Renal pelvis (tissue), 12 donors: ENCODE measurements around the gene CRNKL1. TPM values are rescaled to one million over a fixed set of nuclear protein-coding genes. Genes with fewer than 3 reads are reported as not detected.
A peak's percentile ranks its signal among the peaks of the same experiment; 100 is the strongest.

Source experiments
- DNase-seq: peaks from one replicate; pipeline ENCODE4 v3.0.0-alpha.2; 2013
- long read RNA-seq, 16 experiments: transcript quantifications; one replicate each; lab custom pipeline, GENCODE V29; 2026
- polyA plus RNA-seq, 3 donors: library from polyadenylated mRNA; unstranded; fragments of 120-200 nt; gene quantifications; one replicate each; pipeline ENCODE4 v1.2.1, GENCODE V29; 2013; ENCODE audit not compliant: insufficient read length in 3 of 3

CRNKL1 gene
- 10 to 100 TPM; 36.3 to 42.5 (median 41.4) TPM for polyA plus RNA-seq
- long read RNA-seq, donor 1, full-length matches to known transcripts: 7 of 30 reads
- long read RNA-seq, donor 1, partial matches to known transcripts: 23 of 30 reads
- long read RNA-seq, donor 1, other reads (novel, unspliced or antisense): 0 of 30 reads
- long read RNA-seq, donor 2, full-length matches to known transcripts: 4 of 32 reads
- long read RNA-seq, donor 2, partial matches to known transcripts: 28 of 32 reads
- long read RNA-seq, donor 2, other reads (novel, unspliced or antisense): 0 of 32 reads
- long read RNA-seq, donor 3, full-length matches to known transcripts: 6 of 6 reads
- long read RNA-seq, donor 3, partial matches to known transcripts: 0 of 6 reads
- long read RNA-seq, donor 3, other reads (novel, unspliced or antisense): 0 of 6 reads
- long read RNA-seq, donor 4, full-length matches to known transcripts: 9 of 14 reads
- long read RNA-seq, donor 4, partial matches to known transcripts: 5 of 14 reads
- long read RNA-seq, donor 4, other reads (novel, unspliced or antisense): 0 of 14 reads
- long read RNA-seq, donor 5, full-length matches to known transcripts: 5 of 5 reads
- long read RNA-seq, donor 5, partial matches to known transcripts: 0 of 5 reads
- long read RNA-seq, donor 5, other reads (novel, unspliced or antisense): 0 of 5 reads
- long read RNA-seq, donor 6, full-length matches to known transcripts: 6 of 6 reads
- long read RNA-seq, donor 6, partial matches to known transcripts: 0 of 6 reads
- long read RNA-seq, donor 6, other reads (novel, unspliced or antisense): 0 of 6 reads
- long read RNA-seq, donor 7, full-length matches to known transcripts: 12 of 40 reads
- long read RNA-seq, donor 7, partial matches to known transcripts: 28 of 40 reads
- long read RNA-seq, donor 7, other reads (novel, unspliced or antisense): 0 of 40 reads
- long read RNA-seq, donor 8, full-length matches to known transcripts: 6 of 6 reads
- long read RNA-seq, donor 8, partial matches to known transcripts: 0 of 6 reads
- long read RNA-seq, donor 8, other reads (novel, unspliced or antisense): 0 of 6 reads
- long read RNA-seq, donor 9, full-length matches to known transcripts: 7 of 7 reads
- long read RNA-seq, donor 9, partial matches to known transcripts: 0 of 7 reads
- long read RNA-seq, donor 9, other reads (novel, unspliced or antisense): 0 of 7 reads
- long read RNA-seq, donor 10, full-length matches to known transcripts: 7 of 28 reads
- long read RNA-seq, donor 10, partial matches to known transcripts: 21 of 28 reads
- long read RNA-seq, donor 10, other reads (novel, unspliced or antisense): 0 of 28 reads
- long read RNA-seq, donor 11, full-length matches to known transcripts: 3 of 3 reads
- long read RNA-seq, donor 11, partial matches to known transcripts: 0 of 3 reads
- long read RNA-seq, donor 11, other reads (novel, unspliced or antisense): 0 of 3 reads
- long read RNA-seq, donor 12, full-length matches to known transcripts: 6 of 6 reads
- long read RNA-seq, donor 12, partial matches to known transcripts: 0 of 6 reads
- long read RNA-seq, donor 12, other reads (novel, unspliced or antisense): 0 of 6 reads
- long read RNA-seq, donor 13, full-length matches to known transcripts: 2 of 39 reads
- long read RNA-seq, donor 13, partial matches to known transcripts: 37 of 39 reads
- long read RNA-seq, donor 13, other reads (novel, unspliced or antisense): 0 of 39 reads
- long read RNA-seq, donor 14, full-length matches to known transcripts: 4 of 13 reads
- long read RNA-seq, donor 14, partial matches to known transcripts: 9 of 13 reads
- long read RNA-seq, donor 14, other reads (novel, unspliced or antisense): 0 of 13 reads
- long read RNA-seq, donor 15, full-length matches to known transcripts: 10 of 10 reads
- long read RNA-seq, donor 15, partial matches to known transcripts: 0 of 10 reads
- long read RNA-seq, donor 15, other reads (novel, unspliced or antisense): 0 of 10 reads
- long read RNA-seq, donor 16, full-length matches to known transcripts: 6 of 6 reads
- long read RNA-seq, donor 16, partial matches to known transcripts: 0 of 6 reads
- long read RNA-seq, donor 16, other reads (novel, unspliced or antisense): 0 of 6 reads

GRCh38 chr20:20052074-20052970 lies at the start of gene CRNKL1, which contains the start of gene CFAP61:
Gene CRNKL1, minus strand, starts transcription at chr20:20052466. Its CDS starts 124 bp downstream, at chr20:20052342.
Gene CFAP61, plus strand, starts transcription at chr20:20052532. Its CDS starts 4,122 bp downstream, at chr20:20056654.
- peak; percentile 96 for DNase-seq

DNA sequence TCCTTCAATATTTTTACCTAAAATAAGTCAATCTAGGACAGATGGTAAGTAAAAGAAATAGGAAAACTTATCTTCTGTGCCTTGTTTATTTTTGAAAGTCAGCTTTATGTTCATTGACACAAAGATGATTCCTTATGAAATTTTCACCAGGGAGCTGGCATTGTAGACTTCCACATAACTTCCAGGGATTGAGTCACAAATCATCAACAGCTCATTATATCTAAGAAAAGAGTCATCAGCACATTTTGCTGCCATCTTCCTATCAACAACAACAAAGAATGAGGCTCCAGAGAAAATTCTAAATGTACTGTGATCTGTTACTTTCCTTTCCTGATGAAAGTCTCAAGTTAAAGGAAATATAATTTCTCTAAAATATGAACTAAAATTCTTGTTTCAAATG lies 48.6 kb upstream of the CRNKL1 start:
- no peak for DNase-seq

DNA sequence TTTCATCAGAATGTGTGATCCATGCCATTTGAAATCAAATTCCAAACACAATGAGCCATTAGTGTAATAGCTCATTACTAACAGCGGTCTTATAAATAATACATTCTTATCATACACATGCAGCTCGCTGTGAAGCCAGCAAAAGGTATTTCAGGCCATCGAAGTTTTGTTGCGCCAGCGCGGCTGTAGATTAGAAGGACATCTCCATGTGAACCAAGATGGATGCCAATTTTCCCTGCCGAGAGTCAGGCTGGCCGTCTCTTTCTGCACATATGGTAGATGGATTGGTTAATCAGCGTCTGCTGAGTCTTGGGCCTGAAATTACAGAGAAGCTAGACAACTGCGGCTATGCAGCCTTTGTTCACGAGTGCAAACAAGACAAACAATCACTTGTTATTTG lies 44.2 kb upstream of the CRNKL1 start:
- no peak for DNase-seq

GRCh38 chr20:20095114-20095872 lies 43.0 kb upstream of the CRNKL1 start:
- DNase-seq: no peak

- no peak for DNase-seq
Observed at GRCh38 chr20:20094410-20094809, 42.1 kb upstream of the CRNKL1 start.

- DNase-seq: no peak
Observed at GRCh38 chr20:20092827-20093226, 40.6 kb upstream of the CRNKL1 start.

- DNase-seq: no peak
Observed at GRCh38 chr20:20089939-20090338, 37.7 kb upstream of the CRNKL1 start.

DNA sequence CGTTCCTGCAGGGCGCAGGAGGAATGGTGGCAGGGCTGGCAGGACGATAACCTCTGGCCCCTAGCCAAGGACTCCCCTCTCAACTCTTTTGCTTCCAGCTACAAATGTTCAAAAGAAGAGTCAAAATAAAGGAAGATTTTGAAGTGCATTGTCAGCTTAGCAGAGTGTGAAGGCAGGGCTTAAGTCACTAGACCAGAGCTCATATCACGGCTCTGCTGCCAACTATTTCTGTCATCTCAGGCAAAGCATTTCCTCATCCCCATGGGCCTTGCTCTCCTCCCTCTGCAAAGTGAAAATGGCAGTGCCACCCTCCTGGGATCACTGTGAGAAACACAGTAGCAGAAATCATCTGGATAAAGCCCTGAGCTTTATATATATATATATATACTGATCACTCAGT lies 36.8 kb upstream of the CRNKL1 start:
- DNase-seq: no peak

GRCh38 chr20:20085812-20086211 lies 33.5 kb upstream of the CRNKL1 start:
- DNase-seq: no peak

DNA sequence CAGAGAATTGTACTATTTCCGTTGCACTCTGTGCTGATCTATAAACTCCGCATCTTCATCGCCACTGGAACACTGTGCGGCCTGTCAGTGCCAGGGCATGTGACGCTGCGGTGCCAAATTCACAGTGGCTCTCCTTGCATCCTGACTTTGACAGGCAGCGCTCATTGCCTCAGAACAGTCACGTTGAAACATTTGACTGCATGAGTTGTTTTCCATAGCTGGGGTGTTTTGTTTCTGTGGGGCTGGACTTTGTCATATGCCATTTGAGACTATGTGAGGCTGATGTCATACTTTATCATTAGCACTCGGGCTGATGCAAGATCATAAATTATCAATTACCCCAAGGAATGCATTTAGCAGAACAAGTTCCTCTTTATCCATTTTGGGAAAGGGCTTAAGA lies 32.8 kb upstream of the CRNKL1 start:
- DNase-seq: no peak

- no peak for DNase-seq
Observed at GRCh38 chr20:20084296-20084752, 32.1 kb upstream of the CRNKL1 start.

DNA sequence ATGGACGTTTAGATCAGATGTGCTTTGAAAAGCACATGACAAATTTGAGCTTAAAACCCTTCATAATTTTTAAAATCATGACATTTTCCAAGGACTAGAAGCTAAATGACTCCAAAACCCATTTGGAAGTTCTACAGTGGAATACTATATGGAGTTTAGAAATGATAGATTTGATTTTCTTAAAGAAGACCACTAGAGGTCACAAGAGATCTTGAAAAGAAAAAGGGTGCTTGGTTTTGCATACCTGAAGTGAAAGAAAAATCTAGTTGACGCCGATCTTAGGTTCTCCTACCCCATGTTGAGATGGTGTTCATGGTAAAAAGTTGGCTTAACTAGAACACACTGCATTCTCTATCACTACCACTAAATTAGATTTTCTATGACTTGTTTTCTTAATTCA lies 31.5 kb upstream of the CRNKL1 start:
- DNase-seq: peak; percentile 33

GRCh38 chr20:20079102-20079784 lies 27.0 kb upstream of the CRNKL1 start:
- DNase-seq: peak; percentile 10

DNA sequence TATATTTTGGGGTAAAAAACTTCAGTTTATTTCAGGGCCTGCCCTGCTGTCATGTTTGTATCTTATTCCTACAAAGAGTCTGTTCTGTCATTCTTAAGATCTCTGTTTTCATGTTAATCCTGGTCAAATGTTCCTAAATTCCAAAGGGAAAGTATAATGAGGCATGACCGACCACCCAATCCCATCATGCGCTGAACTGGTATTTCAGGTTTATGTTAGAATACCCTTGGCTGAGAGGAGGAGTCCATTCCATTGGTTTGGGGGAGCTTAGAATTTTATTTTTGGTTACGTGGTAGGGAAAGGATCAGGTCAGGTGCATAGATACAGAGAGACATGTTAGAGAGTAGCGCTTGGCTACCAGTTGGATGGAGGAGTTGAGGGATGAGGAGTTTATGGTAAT lies 25.8 kb upstream of the CRNKL1 start:
- peak; percentile 48 for DNase-seq

DNA sequence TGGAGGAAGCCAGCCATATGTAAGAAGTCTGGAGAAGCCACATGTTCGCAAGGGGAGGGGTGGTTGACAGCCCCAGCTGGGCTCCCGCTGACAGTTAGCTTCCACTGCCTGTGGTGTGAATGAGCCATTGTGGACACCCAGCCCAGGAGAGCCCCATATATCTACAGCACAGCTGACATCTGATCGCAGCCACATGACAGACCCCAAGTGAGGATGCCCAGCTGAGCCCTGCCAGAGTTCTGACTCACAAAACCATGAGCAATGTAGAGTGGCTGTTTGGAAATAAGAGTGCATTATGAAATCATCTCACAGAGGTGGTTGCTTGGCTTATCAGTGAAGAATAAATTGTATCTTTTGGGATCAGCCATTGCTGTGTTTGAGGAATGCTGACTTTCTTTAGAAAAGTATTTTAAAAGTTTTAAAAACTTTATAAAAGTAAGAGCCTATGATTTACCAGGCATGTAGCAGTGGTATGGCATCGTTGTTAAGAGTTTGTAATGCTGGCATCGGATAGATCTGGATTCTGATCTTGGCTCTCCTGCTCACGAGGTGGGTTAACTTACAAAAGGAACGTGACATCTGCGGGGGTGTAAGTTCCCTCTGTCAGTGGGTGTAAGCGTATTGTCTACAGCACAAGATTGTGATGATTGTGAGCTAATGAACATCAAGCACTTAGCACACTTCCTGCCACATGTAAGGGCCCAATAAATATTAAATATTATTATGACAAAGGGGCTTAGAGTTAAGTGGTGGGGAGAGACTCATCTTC lies 24.2 kb upstream of the CRNKL1 start:
- DNase-seq: no peak

- no peak for DNase-seq
Observed at GRCh38 chr20:20075032-20075431, 22.8 kb upstream of the CRNKL1 start.
